Measurements from ENCODE around the gene WLS. TPM values are rescaled to one million over a fixed set of nuclear protein-coding genes. Genes with fewer than 3 reads are reported as not detected.
"Not testable (repeated sequence)": the region's sequence is repeated elsewhere in the genome, so short reads cannot be mapped to it uniquely, and the experiment has no call there.

Gene WLS
- total and polyA plus RNA-seq, 12 donors = 31.7 to 123 (median 101) TPM

GRCh38 chr1:68174738-68175113 lies 57.6 kb downstream of the WLS start:
- DNase-seq = no peak
- H3K27me3 ChIP-seq = no peaks in the 10 kb centered on the region
- peak overlapping the region in 9 of 10 donors; percentile 25 to 88 (median 73) for H3K27ac ChIP-seq
- H3K4me3 ChIP-seq = no peak overlapping the region
- peak in 7 of 8 donors; percentile 10 to 32 (median 28) for ATAC-seq
- no peaks in the 10 kb centered on the region for H3K36me3 ChIP-seq
- H3K4me1 ChIP-seq = peaks cover 12 to 69% (median 55%) of the 10 kb centered on the region in 9 donors
- no peak for TF ChIP-seq CTCF (IDR thresholded peaks at IDR 0.05)
- intact Hi-C loops (cut with DNase I) = loop anchor here in 3 of 10 donors (5.0 to 10.0 kb wide), 3 partner anchors 33 to 58 kb away; partner anchors contain the start of gene WLS (in 2 of the 3)
- peaks cover 0 to 8% (median 0%) of the 10 kb centered on the region in 11 donors for H3K9me3 ChIP-seq
- WGBS, 2 donors = 81 to 84% methylated on average over 1 of the region's 1 CpG

GRCh38 chr1:68173936-68174737 lies 58.2 kb downstream of the WLS start:
- Histone ChIP-seq H3K27ac (peak overlapping the region; percentile 25 to 88 (median 73)), H3K4me1 (peaks cover 12 to 75% (median 55%) of the 10 kb centered on the region in 9 donors), H3K36me3 (no peaks in the 10 kb centered on the region), H3K9me3 (peaks cover 0 to 8% (median 0%) of the 10 kb centered on the region in 11 donors), H3K27me3 (no peaks in the 10 kb centered on the region), H3K4me3 (peak overlapping the region in 6 of 10 donors; percentile 0 to 8 (median 4))
- ATAC-seq = peak; percentile 62 to 81 (median 76)
- intact Hi-C loops (cut with DNase I) = loop anchor here in 4 of 10 donors (2.0 to 10.0 kb wide), 4 partner anchors 33 to 58 kb away; partner anchors contain the start of gene WLS (in 2 of the 4)
- WGBS, 2 donors = 31 to 35% methylated on average over 14 of the region's 14 CpGs
- no peak for TF ChIP-seq CTCF (IDR thresholded peaks at IDR 0.05)
- DNase-seq = peak; percentile 23 to 78

- intact Hi-C loops (cut with DNase I) = loop anchor here in 4 of 10 donors (2.0 to 10.0 kb wide), 4 partner anchors 34 to 59 kb away; partner anchors contain the start of gene WLS (in 2 of the 4)
- peaks cover 12 to 75% (median 55%) of the 10 kb centered on the region in 9 donors for H3K4me1 ChIP-seq
Measured at GRCh38 chr1:68173283-68173935, 58.9 kb downstream of the WLS start.

GRCh38 chr1:68171795-68172194 lies 60.5 kb downstream of the WLS start:
- H3K4me3 ChIP-seq, H3K36me3 ChIP-seq, ATAC-seq, H3K27me3 ChIP-seq, H3K27ac ChIP-seq, DNase-seq, H3K9me3 ChIP-seq: not testable (repeated sequence)
- peaks cover 12 to 75% (median 50%) of the 10 kb centered on the region in 9 donors for H3K4me1 ChIP-seq
- 41 to 88% methylated on average over 1 of the region's 1 CpG for WGBS, 2 donors
- intact Hi-C loops (cut with DNase I) = loop anchor here in 4 of 10 donors (2.0 to 10.0 kb wide), 4 partner anchors 36 to 61 kb away; partner anchors contain the start of gene WLS (in 2 of the 4)

More at GRCh38 chr1:68173283-68173935, 58.9 kb downstream of the WLS start:
- no peaks in the 10 kb centered on the region for H3K27me3 ChIP-seq
- peak overlapping the region; percentile 5 to 88 (median 73) for H3K27ac ChIP-seq
- peak; percentile 44 to 66 (median 56) for ATAC-seq
- no peaks in the 10 kb centered on the region for H3K36me3 ChIP-seq
- peaks cover 0 to 8% (median 0%) of the 10 kb centered on the region in 11 donors for H3K9me3 ChIP-seq
- 11 to 18% methylated on average over 6 of the region's 6 CpGs for WGBS, 2 donors
- peak overlapping the region in 3 of 10 donors; percentile 3 to 8 (median 4) for H3K4me3 ChIP-seq
- DNase-seq = peak in 1 of 2 donors; percentile 11
- no peak for TF ChIP-seq CTCF (IDR thresholded peaks at IDR 0.05)
